Psoas muscle (tissue), 8 donors: ENCODE results near the gene ST6GALNAC3. TPM values are rescaled to one million over a fixed set of nuclear protein-coding genes. Genes with fewer than 3 reads are reported as not detected.

Source experiments
- ATAC-seq, 4 donors: fragments of 200-7000 bp; cut with Tn5 transposase; one replicate each; pipeline ENCODE4 v1.9.1; 2020; ENCODE audit warnings: moderate library complexity in 3 of 4, mild to moderate bottlenecking in 2 of 4
- DNase-seq, 2 donors: peaks; one replicate each; pipeline ENCODE4 v3.0.0-alpha.2; 2020
- H3K27ac ChIP-seq: fragments of 200-600 bp; one replicate; pipeline ENCODE4 v1.8.0; 2022
- H3K27me3 ChIP-seq, 3 donors: fragments of 200-600 bp in 1 of 3; one replicate each; pipeline versions ENCODE4 v1.6.1 to v1.8.0; 2013 to 2022; ENCODE audit warnings: low read length in 2 of 3, mild to moderate bottlenecking in 2 of 3, moderate library complexity in 1 of 3; ENCODE audit not compliant: insufficient read depth in 3 of 3
- H3K36me3 ChIP-seq, 2 donors: fragments of 200-600 bp in 1 of 2; one replicate each; pipeline versions ENCODE4 v1.6.1 to v1.8.0; 2013 to 2022; ENCODE audit warnings: low read depth in 1 of 2, mild to moderate bottlenecking in 1 of 2, moderate library complexity in 1 of 2; ENCODE audit not compliant: insufficient read depth in 1 of 2
- H3K4me1 ChIP-seq: fragments of 200-600 bp; one replicate; pipeline ENCODE4 v1.8.0; 2022
- H3K4me3 ChIP-seq: fragments of 200-600 bp; one replicate; pipeline ENCODE4 v1.8.0; 2022; ENCODE audit warnings: mild to moderate bottlenecking
- H3K9me3 ChIP-seq: fragments of 200-600 bp; one replicate; pipeline ENCODE4 v1.8.0; 2022
- WGBS, 3 donors: extraction: QIAGEN DNeasy Blood & Tissue Kit; methylation state at CpG; one replicate each; pipeline versions ENCODE4 v1.1.6 to v1.1.7; 2013; 5-methylcytosine and 5-hydroxymethylcytosine counted together
- intact Hi-C, 2 donors: fragments of 100-400 bp; cut with DNase I; formaldehyde crosslinking; loops; one replicate each; pipeline versions ENCODE4 v1.11.0 to v1.14.2; 2022
- polyA plus RNA-seq, 3 donors: library from polyadenylated mRNA; stranded (reverse); fragments of 200-250 nt; gene quantifications; one replicate each; pipeline ENCODE4 v1.2.3, GENCODE V29; 2013
- total RNA-seq, 4 donors: library from RNA; stranded (reverse); fragmentation: NEBNext Ultra II Directional in 2 of 4; extraction: Animal tissue kit (Norgen Biotek cat#: 25700) in 2 of 4; gene quantifications; one replicate each; pipeline versions ENCODE4 v1.2.1 to v1.2.4, GENCODE V29; 2021 to 2023
- TF ChIP-seq, protein P1 (sequence below): fragments of 200-600 bp; IDR thresholded peaks from one replicate; pipeline ENCODE4 v1.8.0; 2022; ENCODE audit warnings: antibody characterized with exemption
- donor health status: healthy with polysubstance abuse.
- donor health status: DM: no; HTN: no; CAD: no; lungs with moderate emphysema.
- donor health status: Bipolar disorder and iron deficiency.
- donor health status: healthy.
- donor health status: DM: yes; HTN: yes; CAD: no.
- donor health status: DM: no; HTN: no; CAD: no.
- donor health status: DM: no; HTN: no; CAD: no.
- donor health status: DM: yes; HTN: yes; CAD: no.

ST6GALNAC3 gene
- total and polyA plus RNA-seq, 7 donors = 1.3 to 5.4 (median 2.3) TPM

DNA sequence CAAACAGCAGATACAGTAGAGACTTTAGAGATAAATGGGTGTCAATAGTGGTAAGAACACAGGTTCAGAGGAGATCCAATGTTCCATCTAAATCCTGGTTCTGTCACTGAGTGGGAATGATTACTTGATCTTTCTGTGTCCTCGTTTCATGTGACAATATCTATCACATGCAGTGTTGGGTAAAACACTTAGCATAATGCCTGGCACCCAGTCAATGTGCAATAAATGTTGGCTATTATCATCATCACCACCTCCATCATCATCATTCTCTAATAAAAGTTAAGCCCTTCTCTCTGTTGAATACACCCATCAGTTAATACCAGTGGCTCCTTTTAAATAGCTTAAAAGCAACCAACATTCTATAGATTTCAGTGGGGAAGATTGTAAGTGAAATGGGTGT lies 184.7 kb downstream of the ST6GALNAC3 start:
- Histone ChIP-seq H3K9me3 (no peaks in the 10 kb centered on the region), H3K4me3 (no peak overlapping the region), H3K36me3 (no peaks in the 10 kb centered on the region), H3K27ac (no peak overlapping the region), H3K27me3 (no peaks in the 10 kb centered on the region), H3K4me1 (no peaks in the 10 kb centered on the region)
- ATAC-seq = no peak
- no peak for DNase-seq
- TF ChIP-seq, protein P1, sequence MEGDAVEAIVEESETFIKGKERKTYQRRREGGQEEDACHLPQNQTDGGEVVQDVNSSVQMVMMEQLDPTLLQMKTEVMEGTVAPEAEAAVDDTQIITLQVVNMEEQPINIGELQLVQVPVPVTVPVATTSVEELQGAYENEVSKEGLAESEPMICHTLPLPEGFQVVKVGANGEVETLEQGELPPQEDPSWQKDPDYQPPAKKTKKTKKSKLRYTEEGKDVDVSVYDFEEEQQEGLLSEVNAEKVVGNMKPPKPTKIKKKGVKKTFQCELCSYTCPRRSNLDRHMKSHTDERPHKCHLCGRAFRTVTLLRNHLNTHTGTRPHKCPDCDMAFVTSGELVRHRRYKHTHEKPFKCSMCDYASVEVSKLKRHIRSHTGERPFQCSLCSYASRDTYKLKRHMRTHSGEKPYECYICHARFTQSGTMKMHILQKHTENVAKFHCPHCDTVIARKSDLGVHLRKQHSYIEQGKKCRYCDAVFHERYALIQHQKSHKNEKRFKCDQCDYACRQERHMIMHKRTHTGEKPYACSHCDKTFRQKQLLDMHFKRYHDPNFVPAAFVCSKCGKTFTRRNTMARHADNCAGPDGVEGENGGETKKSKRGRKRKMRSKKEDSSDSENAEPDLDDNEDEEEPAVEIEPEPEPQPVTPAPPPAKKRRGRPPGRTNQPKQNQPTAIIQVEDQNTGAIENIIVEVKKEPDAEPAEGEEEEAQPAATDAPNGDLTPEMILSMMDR = no peak
- intact Hi-C loops = no loop called here
- WGBS, 3 donors = 76 to 88% (median 87%) methylated on average over 1 of the region's 1 CpG

DNA sequence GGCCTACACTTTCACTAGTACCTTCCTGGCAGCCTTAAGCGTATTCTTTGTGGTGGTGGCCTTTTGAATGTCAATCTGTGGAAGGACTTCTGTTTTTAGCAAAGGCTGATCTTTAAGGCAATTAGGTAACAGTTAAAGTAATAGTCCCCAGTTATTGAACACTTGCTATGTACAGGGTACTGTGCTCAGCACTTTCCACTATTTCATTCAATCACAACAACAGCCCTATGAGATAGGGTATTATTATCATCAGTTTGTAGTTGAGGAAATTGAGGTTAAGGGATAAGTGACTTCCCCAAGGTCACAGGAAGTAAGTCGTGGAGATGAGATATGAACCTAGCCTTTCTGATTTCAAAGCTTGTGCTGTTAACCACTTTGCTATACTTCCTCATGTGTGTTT lies 185.7 kb downstream of the ST6GALNAC3 start:
- Histone ChIP-seq H3K9me3 (no peaks in the 10 kb centered on the region), H3K36me3 (no peaks in the 10 kb centered on the region), H3K4me1 (no peaks in the 10 kb centered on the region), H3K27ac (no peak overlapping the region), H3K4me3 (no peak overlapping the region), H3K27me3 (no peaks in the 10 kb centered on the region)
- DNase-seq (no peak), ATAC-seq (no peak)
- intact Hi-C loops = no loop called here
- 76 to 79% (median 77%) methylated on average over 2 of the region's 2 CpGs for WGBS, 3 donors
- TF ChIP-seq, protein P1 = no peak

DNA sequence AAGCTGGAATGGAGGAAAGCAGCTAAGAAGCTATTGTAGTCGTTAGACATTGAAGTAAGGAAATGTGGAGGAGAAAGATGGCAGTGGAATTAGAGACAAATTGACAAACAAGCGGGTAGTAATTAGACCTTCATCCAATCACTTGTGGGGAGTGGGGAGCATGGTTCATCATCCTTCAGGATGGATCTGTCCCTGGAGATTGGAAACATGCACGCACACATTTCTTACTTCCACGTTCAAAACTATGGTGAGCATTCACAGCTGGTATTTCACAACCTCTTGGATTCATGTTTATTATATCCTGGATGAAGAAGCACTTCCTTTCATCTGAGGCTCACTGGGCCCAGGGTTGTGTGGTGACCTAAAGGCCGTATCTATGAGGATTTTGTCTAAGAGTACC lies 188.1 kb downstream of the ST6GALNAC3 start:
- no peak overlapping the region for H3K27ac ChIP-seq
- no peak overlapping the region for H3K4me3 ChIP-seq
- no peak for DNase-seq
- ATAC-seq = no peak
- TF ChIP-seq, protein P1 = no peak
- no peaks in the 10 kb centered on the region for H3K27me3 ChIP-seq
- H3K36me3 ChIP-seq = no peaks in the 10 kb centered on the region
- intact Hi-C loops = no loop called here
- WGBS, 3 donors = 77 to 78% (median 77%) methylated on average over 5 of the region's 5 CpGs
- no peaks in the 10 kb centered on the region for H3K4me1 ChIP-seq
- H3K9me3 ChIP-seq = no peaks in the 10 kb centered on the region

DNA sequence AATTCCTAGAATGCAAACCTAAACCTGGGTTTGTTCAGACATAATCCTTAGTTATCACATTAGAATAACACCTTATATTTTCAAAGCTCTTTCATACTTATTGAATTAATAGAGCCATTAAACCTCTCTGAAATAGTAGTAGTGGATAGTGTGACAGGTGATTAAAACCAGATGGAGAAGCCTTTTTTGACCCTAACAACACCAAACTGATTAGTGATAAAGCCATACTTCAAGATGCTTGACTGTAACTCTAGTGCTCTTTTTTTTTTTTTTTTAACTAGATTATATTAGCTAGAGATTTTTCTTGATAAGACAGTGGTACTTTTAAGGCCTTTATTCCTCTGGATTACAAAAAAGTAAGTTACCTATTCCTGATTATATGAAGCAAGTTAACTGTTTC lies 190.1 kb downstream of the ST6GALNAC3 start:
- Histone ChIP-seq H3K36me3 (no peaks in the 10 kb centered on the region), H3K4me1 (no peaks in the 10 kb centered on the region), H3K4me3 (no peak overlapping the region), H3K27ac (no peak overlapping the region), H3K9me3 (no peaks in the 10 kb centered on the region), H3K27me3 (no peaks in the 10 kb centered on the region)
- ATAC-seq (no peak), DNase-seq (no peak)
- intact Hi-C loops = no loop called here
- TF ChIP-seq, protein P1 = no peak

DNA sequence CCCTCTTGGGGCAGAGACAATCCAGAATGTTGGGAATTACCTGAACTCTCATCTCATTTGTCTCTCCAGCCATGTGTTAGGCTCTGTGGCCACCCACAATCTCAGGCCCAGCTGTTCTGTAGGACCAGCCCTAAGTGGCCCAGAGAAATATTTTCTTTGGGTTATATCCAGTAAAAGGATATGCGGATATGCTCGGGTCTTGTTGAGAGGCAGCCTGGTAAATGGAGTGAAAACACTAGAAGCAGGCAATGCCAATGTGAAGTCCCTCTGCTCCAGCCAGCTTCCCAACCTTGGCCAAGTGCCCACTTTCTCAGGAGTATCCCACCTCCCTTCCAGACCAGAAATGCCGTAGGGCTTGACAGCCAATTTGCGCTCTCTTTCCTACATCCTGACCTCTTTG lies 192.2 kb downstream of the ST6GALNAC3 start:
- no peak overlapping the region for H3K27ac ChIP-seq
- no peak for DNase-seq
- no peaks in the 10 kb centered on the region for H3K9me3 ChIP-seq
- WGBS, 3 donors = 44 to 51% (median 50%) methylated on average over 4 of the region's 4 CpGs
- ATAC-seq = no peak
- H3K4me3 ChIP-seq = no peak overlapping the region
- no peaks in the 10 kb centered on the region for H3K27me3 ChIP-seq
- intact Hi-C loops = no loop called here
- no peaks in the 10 kb centered on the region for H3K36me3 ChIP-seq
- TF ChIP-seq, protein P1 = no peak
- H3K4me1 ChIP-seq = no peaks in the 10 kb centered on the region
